GM19035 (cell line): ENCODE results near the gene OCRL.

Source experiments
- ATAC-seq: cut with Tn5 transposase; IDR thresholded peaks from one replicate; pipeline ENCODE4 v1.9.1; 2021; ENCODE audit not compliant: unreplicated experiment

The OCRL gene

DNA sequence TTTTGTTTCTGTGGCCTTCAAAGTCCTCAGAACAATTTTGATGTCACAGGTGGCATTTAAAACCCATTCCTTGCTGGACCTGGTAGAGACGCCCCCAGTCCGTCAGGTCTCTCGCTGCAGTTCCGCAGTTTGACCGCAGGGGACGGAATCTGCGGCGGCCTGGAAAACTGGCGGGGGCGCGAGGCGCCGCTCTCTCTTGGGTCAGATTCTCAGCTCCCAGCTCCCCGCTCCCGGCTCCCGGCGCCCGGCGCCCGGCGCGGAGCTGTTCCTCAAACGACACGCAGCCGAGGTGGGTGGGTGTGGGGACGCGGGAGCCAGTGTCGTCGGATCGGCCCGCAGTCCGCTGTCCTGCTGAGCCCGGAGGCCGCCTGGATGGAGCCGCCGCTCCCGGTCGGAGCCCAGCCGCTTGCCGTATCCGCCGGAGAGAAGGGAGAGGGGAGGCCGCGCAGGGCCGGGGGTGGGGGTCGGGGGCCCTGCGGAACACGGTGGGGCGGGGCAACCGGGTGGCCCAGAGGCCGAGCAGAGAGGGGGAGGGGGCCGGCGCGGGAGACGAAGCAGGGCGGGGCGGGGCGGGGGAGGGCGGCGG lies at the start of gene OCRL:
TSS of gene OCRL (plus strand) at position 192 of the 586 bp plus-strand sequence. CDS start at position 373, 181 bp downstream.
- peak; percentile 95 for ATAC-seq

DNA sequence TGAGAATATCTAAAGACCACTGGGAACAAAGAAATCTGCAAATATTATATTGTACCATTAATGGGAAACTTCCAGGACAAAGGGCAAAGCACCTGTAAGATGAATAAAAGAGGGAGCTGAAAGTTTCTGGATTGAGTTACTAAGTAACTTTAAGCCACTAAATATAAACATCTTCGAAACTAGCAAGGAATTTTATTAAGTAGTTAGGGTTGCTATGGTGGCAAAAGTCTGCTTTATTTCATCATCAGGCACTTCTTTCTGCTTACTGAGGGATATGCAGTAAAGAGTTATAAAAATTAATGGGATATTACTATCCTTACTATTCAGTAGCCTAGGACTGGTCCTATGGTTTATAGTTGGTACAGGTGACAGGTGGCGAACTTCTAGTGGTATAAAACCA lies 49.7 kb upstream of the OCRL start:
- ATAC-seq: no peak

- no peak for ATAC-seq
Observed at GRCh38 chrX:129493643-129494042, 46.4 kb upstream of the OCRL start.

GRCh38 chrX:129494887-129495286 lies 45.2 kb upstream of the OCRL start:
- ATAC-seq: no peak

DNA sequence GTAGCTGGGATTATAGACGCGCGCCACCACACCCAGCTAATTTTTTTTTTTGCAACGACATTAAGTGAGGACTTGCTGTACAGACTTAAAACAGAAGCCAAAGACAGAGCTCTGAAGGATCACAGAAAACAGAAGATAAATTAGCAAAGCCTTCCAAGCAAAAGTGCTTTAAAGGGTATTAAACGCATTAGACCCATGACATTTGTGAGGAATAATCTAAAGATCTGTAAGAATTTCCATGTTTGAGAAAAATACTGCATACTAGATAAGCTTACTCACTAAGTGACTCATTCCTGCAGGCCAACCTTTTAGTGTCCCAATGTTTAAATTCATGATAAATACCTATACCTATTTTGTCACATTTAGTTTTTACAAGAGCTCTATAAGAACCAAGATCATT lies 44.2 kb upstream of the OCRL start:
- ATAC-seq: no peak

GRCh38 chrX:129496625-129497024 lies 43.4 kb upstream of the OCRL start:
- ATAC-seq: no peak

GRCh38 chrX:129497146-129497843 lies 42.8 kb upstream of the OCRL start:
- no peak for ATAC-seq

DNA sequence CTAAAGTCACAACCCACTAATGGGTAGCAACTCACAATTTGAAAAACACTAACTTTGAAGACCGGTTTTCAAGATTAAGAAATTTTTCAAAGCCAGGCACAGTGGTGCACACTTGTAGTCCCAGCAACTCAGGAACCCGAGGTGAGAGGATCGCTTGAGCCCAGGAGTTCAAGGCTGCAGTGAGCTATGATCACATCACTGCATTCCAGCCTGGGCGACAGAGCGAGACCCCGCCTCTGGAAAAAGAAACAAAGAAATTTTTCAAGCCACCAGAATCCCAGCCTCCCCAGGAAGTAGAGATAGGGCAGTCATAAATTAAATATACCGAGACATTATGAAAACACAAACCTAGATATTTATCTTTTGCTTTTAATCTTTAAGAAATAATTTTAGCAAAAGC lies 29.7 kb upstream of the OCRL start:
- no peak for ATAC-seq

- ATAC-seq: no peak
Observed at GRCh38 chrX:129511689-129512088, 28.4 kb upstream of the OCRL start.

- no peak for ATAC-seq
Observed at GRCh38 chrX:129512409-129512808, 27.6 kb upstream of the OCRL start.

DNA sequence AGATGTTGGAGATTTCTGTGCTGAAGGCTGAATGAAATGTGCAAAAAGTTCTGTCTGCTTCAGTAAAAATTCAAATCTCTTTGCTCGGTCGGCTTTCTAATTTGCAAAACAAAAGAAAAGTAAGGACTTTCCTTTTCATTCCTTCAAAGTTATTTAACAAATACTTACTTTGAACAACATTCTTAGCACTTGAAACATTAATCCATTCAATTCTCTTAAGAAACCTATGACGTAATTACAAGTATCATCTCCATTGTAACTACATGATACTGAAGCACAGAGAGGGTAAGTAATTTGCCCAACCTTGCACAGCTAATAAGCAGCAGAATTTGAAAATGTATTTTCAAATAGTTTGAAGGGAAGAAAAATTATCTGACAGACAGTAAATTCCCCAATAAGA lies 23.7 kb upstream of the OCRL start:
- ATAC-seq: no peak

DNA sequence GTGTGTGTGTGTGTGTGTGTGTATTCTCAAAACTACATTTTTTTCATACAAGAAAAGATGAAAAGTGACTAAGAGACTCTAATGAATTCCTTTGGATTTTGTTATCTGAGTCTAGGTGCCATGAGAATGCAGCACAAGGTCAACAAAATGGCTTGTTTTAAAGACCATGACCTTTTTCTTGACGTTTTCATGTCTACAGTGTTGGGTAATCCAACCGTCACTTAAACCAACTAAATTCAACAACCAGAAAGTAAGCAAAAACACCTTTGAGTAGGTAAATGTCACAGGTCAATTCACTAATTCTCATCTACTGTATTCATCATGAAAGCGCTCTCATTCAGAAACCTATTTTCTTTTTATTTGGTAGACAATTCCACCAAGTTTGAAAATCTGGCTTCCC lies 19.9 kb upstream of the OCRL start:
- no peak for ATAC-seq

DNA sequence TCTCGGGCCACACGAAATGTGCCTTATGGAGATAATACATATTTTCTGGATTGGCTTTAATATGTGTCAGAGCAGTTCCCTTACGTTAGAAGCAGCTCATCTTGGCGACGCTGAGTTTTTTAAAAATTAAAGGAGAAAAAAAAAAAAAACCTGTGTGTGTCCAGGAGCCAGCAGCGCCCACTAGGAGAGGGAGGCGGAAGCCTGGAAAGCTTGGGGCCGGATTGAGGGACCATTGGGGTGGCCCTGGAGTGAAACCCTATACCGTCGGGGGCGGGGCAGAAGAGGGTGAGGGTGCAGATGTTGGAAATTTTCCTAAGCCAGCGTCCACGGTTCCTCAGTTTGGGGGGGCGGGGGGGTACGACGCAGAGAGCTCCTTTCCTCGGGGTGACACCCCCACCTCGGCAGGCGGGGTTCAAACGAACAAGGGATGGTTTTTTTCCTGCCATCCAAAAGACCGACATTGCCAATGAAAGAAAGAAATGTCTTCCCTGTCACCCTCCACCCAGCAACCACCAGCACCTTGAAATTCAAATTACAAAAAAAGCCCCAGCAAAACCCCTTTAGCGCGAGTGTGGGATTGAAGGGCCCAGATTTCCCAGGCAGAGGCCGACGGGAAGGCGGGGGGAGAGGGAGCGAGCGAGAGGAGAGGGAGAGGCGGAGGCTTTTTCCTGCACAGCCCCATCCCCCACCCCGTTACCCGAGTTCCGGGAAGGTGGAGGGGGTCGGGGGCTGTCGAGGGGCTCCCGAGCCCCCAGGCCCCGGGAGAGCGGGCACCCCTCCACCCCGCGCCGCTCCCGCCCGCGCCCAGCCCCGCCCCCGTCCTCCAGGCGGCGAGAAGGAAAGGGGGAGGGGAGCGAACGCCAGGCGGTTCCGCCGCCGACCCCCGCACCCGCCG lies 17.6 kb upstream of the OCRL start:
- no peak for ATAC-seq

DNA sequence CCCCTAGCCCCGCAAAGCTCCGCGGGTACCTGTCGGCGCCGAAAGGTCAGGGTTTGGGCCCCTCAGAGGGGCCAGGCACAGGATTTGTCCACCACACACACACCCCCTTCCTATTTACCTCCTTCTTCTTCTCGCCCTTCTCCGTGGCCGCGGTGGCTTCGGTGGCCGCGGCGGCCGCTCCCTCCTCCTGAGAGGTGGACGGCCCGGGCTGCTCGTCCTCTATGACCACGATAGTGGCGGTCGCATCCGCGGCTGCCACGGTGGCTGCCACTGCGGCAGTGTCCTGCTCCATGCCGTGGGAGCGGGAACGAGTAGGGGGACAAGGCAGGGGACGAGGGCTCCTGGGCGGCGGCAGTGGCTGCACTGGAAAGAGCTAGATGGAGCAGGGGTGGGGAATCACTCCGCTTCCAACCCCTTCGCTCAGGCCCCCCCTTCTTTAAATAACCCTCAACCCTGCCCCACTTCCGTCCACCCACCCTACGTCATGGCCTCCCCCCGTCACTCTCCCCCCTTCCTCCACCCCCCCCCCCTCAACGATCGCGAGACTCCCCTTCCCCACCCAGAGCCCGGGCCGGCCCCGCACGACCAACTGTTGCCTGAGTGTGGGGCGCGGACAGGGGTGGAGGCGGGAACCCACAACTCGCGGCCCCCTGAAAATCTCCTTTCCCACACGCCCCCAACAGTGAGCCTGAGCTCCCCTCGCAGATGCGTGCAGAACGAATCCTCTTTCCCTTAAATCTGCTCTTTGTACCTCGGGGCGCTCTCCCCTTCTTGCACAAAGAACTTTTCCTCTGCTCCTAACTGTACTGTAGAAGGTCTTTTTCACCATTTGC lies 16.8 kb upstream of the OCRL start, which contains the start of gene SMARCA1:
TSS of gene SMARCA1 (minus strand) at position 412 of the 833 bp plus-strand sequence. CDS start at position 292, 120 bp downstream.
- no peak for ATAC-seq

- ATAC-seq: no peak
Observed at GRCh38 chrX:129524250-129524850, 15.7 kb upstream of the OCRL start.

DNA sequence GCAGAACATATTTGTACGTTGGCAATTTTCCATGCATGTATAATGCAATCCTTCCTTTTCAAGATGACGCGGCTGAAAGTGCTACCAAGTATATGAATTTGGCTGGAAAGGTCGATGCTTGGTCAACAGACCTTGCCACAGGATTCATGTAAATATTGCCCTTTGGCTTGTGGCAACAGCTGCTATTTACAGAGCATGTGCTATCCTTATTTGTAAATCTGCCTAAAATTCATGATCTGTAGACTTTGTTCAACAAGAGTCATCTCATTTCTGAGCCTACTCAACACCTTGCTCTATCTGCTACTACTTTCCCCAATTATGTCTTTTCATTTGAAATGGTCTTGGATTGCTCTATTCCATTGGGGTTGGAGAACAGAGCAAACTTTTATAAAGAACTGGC lies 14.9 kb upstream of the OCRL start:
- no peak for ATAC-seq

- ATAC-seq: no peak
Observed at GRCh38 chrX:129525896-129526295, 14.2 kb upstream of the OCRL start.

DNA sequence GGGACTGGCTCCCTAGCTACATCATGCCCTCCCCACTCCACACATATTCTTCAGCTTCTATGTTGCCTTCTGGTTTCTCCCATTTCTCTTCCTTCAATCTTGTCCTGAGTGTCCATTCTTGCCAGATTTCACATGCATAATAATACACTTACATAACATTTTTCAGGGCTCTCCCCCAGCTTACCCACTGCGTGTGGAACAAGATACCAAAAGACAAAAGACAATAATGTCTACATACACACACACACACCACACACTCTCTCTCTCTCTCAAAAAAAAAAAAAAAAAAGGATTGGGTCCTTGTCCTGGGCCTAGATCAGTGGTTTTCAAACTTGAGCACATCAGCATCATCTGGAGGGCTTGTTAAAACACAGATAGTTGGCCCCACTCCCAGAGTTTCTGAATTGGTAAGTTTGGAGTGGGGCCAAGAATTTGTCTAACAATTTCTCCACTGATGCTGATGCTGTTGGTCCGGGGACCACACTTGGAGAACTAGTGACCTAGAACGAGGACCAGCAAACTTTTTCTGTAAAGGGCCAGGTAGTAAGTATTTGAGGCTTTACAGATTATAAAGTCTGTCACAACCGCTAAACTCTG lies 10.3 kb upstream of the OCRL start:
- ATAC-seq: no peak

DNA sequence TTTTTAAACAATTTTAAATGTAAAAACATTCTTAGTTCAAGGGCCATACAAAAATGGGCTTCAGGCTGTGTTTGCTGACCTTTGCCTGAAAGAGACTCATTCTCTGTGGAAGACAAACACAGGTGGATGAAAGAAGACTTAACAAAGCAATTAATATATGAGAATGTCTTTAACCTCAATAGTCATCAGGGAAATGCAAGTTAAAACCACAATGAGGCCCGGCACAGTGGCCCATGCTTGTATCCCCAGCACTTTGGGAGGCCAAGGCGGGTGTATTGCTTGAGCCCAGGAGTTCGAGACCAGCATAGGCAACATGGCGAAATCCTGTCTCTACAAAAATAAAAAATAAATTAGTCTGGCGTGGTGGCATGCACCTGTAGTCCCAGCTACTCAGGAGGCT lies 9.6 kb upstream of the OCRL start:
- no peak for ATAC-seq

GRCh38 chrX:129531132-129531531 lies 8.9 kb upstream of the OCRL start:
- ATAC-seq: no peak
